SKM-1 (cell line): ENCODE results near the gene FOXO3.

Source experiments
- DNase-seq: peaks from one replicate; lab custom pipeline; 2025; ENCODE audit not compliant: unreplicated experiment; lab: John Stamatoyannopoulos, UW

FOXO3 gene

DNA sequence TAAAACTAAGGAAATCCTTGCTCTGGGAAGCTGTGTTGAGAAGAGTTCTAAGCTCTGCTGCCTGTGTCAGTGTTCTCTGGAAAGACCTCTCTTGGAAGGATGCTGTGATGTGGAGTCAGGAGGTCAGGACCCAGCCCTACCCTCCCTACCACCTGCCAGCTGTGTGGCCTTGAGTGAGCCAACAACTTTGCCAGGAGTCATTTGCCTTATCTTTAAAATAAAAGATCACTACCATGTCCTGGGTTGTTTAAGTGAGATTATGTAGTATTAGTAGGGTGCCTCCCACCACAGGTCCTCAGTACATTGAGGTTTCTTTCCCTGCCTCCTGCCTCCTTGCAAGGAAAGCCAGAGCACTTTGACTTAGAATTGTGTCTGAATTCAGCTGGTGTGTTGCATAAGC lies 64.9 kb downstream of the FOXO3 start:
- DNase-seq = no peak

DNA sequence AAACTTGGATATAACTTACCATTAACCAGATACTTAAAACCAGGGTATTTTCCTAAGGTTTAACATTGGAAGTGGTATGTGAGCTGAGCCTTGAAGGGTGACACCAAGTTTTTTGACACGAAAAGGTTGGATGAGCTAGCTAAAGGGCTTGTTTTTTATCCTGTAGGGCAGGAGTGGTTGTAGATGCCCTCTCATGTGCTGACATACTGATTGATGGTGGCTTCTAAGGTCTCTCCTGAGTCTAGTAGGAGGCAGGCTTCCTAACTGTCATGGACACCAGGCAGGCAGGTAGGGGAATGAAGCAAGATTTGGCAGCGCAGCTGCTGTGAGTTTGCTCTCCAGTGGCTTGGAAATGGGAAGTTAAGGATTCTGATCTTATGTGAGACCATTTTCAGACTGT lies 66.1 kb downstream of the FOXO3 start:
- no peak for DNase-seq

DNA sequence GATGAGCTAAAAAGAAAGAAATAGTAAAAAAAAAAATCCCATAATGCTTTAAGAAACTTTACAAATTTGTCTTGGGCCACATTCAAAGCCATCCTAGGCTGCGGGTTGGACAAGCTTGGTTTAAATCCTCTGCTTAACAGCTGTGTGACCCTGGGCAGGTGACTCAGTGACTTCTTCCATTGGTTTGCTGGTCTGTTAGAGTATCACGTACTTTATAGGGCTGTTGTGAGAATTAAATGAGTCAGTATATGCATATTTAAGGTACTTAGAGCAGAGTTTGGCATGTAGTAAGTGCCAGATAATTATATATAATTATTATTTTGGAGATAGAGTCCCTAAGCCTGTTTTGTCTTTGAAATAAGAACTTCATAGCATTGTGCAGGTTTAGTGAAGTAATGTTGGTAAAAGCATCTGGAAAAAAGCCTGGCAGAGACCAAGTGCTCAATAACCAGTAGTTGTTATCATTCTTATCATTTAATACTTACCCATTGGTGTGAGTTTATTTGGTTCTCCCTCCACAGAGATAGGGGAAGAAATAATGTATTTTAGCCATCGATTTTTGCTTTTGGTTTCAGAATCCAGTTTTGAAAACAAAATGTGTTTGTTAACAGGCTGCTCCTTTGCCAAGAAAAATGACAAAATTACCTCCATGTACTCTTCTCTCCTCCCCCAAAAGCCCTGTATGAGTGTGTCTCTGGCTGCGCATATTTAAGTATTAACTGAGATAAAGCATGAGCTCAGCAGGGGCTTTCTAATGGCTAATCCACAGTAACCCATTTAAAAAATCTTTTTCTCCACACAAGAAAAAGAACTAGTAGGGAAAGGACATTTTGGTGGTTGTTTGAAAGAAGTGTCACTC lies 67.2 kb downstream of the FOXO3 start:
- DNase-seq = no peak

DNA sequence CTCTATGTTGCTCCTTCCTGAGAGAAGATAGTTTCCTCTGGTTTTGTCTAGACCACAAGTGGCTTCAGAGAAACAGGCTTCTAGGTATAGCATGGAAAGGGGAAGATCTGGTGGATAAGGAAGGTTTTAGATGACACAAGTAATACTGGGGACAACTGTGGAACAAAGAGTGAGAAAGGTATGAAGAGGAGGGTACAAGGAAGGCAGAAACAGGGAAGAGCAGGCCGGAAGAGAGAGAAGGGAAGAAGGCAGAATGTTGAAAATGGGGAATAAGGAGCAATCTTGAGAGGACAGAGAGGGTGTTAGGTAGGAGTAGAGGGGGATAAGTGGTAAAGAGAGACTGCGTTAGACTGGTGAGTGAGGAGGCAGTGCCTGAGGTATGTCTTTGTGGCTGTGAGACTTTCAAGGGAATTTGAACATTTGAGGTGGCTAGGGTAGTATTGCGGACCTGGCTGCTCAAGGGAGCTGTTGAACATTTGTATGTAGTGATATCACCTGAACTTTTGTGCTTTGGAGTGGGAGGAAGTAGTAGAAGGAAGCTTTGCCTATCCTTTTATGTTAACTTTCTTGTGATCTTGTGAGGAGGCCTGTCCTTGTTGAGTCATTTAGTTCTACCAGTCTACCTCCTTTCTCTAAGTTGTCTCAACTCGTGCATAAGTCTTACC lies 69.5 kb downstream of the FOXO3 start:
- peak; percentile 14 for DNase-seq

DNA sequence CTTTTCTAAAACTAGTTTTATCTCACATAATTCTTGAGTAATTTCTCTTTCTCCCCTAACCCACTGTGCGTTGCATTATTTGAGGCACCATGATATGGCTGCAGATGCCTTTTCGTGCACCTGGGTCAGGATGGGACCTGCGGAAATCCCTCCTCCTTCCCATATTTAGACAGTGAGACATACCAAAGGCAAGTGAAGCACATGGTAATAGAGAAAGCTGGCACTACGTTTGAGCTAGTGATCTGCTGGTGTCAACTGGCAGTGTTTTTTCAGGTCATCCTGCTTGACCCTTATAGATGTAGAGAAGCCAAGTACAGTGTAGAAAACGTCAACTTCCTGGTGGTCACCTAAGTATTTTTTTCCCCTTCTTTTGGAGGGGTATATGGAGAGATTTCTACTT lies 71.7 kb downstream of the FOXO3 start:
- DNase-seq = no peak

DNA sequence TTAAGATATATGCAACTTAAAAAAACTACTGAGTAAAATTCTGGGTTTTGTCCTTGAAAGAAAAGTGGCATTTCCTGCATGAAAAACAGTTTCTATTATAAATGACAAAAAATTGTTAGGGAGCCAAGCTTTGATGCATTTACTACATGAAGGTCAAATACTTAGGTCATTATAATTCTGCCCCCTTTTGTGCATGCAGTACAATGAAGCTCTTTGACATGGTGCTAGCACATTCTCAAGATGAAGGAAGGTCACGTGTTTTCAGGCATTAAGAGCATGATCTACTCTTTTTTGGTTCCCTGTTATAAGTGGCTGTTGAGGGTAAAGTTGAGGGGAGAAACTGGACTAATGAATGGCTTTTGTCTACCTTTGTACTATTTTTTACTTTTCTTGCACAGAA lies 72.7 kb downstream of the FOXO3 start:
- no peak for DNase-seq

DNA sequence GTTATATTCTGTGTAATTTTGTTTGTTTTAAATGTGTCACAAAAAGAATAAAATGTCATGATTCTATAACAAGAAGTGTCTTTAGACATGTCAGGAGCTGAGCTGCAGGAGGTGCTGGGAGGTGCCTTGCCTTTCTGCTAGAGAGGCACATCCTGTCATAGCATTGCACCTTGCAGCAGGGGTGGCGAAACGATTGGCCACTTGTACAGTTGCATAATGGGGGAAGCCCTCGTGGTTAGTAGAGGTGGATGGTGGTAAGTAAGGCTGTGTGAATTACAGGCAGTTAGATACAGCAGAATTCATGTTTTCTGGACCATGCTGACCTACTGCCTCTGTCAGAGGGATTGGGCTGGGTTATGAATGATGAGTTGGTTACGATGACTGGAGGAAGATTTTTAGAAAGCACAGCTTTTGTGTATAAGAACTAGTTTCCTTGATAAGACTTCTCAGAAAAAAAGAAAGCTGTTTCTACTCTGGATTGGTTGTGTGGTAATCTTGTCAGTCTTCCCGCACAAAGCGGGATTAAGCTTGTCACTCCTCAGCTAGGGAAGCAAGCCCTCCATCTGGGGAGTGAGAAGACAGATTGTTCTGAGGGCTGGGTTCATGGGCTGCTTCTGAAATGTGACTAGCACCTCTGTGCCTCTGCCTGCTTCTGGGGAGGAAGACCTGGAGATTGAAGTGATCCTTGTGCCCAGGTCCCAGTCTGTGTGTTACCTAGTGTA lies 74.9 kb downstream of the FOXO3 start:
- DNase-seq = peak; percentile 92

DNA sequence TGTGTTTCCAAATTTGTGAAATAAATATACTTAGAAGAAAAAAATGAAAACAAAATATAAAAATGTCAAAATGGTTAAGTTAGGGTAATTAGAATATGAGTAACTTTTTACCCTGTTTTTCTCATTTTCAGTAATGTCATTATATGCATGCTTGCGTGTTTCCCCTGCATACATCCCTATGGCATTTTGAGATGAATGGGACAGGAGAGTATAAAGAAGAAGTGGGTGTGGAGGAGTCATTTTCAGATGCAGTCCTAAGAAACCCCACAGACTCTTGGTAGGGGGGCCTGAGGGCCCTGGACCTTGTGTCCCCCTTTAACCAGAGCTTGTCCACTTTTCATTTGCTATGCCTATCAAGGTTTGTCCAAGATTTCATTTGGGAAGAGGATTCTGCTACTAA lies 77.2 kb downstream of the FOXO3 start:
- DNase-seq = no peak

DNA sequence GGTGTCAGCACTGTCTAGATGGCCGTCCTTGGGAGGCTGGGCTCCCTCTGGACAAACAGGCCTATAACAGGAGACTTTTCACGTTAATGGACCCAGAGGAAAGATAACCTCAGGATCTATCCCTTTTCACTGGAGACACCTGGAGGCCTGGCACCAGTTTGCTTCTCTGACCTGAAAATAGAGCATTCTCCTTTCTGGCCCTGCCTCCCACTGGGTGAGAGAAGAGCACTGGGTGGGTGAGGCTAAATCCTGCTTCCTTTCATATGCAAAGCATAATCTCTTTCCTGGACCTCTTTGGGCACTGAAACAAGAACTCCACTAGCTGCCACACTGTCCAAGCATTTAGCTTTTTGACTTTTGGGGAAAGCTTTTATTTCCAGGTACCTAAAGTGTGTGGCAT lies 78.3 kb downstream of the FOXO3 start:
- no peak for DNase-seq

DNA sequence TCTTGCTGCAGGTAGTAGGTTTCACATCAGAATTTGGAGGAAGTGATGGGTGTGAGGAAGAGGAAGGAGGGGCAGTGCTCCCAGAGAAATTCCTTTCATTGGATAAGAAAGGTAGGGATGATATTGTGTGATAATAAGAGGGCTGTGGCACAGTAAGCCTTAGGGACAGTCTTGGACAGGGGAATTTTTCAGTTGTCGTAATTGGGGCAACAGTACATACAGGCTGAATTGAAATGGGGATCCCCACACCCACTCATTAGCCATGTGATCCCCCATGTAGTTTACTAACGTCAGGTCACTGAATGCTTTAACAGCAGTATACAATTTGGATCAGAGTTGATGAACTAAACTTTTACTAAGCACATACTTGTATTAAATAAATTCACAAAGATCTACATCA lies 79.4 kb downstream of the FOXO3 start:
- DNase-seq = no peak

DNA sequence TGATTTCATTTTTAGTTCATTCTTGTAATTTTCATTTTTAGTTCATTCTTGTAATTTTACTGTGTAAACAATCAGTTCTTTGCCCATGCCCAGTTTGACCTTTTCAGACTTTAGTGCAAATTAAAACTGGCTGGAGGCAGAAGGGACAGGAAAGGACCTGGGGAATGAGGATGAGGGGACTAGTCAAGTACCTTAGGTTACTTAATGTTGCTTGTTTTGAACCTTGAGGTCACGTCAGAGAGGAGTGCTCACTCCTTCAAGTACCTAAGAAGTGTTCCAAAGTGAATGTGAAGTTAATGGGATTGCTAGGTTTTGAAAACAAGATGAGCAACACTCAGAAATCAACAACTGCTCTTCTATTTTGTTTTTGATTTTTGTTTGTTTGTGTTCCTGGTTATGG lies 82.5 kb downstream of the FOXO3 start:
- DNase-seq = no peak

DNA sequence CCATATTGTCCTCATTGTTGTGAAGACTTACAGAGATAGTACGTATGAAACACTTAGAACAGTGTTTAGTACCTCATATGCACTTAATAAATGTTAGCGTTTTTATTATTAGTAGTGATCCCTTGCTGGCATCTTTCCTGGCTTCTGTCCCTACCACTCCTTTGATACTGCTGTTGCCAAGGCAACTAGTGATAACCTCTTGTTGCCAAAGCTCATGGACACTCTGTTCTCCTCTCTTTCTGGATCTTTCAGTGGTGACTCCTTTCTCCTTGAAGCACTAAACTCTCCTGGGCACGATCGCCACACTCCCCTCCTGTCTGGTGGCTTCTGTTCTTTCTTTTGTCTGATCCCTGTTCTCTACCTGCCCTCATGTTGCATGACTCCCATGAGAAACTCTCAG lies 83.5 kb downstream of the FOXO3 start:
- DNase-seq = no peak

DNA sequence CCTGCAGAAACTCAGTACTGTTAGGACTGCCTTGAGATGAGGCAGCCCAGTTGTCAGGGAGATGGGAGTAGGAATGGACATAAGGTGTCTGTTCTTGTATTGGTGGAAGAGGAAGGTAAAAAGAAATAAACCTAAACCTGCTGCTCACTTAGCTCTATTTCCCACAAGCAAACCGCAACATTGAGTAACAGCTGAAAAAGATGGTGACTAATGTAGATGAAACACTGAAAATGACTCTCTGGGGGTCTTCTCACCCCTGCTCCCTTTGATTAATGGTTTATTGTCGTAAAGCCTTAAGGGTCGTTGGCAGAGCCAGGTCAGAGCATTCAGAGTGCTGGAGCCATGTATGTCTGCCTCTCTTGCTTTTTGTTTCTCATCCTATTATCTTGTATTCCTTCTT lies 87.5 kb downstream of the FOXO3 start:
- DNase-seq = no peak

DNA sequence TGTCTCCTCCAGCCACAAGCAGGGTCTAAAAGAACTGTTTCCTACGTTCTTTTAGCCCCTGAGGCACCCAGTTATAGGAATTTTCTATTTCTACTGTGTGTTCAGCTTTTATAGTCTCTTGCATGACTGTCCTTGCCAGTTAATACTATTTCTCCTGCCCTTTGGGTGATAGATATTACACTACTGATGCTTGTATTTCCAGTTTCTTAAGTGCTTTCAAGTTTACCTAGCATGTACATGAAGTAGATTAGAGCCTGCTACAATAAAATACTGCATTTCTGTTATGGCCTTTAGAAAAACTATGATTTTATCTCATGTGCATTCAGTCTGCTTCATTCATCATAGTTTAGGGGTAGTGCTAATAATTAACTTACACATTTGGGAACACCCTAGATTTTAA lies 89.6 kb downstream of the FOXO3 start:
- DNase-seq = no peak

DNA sequence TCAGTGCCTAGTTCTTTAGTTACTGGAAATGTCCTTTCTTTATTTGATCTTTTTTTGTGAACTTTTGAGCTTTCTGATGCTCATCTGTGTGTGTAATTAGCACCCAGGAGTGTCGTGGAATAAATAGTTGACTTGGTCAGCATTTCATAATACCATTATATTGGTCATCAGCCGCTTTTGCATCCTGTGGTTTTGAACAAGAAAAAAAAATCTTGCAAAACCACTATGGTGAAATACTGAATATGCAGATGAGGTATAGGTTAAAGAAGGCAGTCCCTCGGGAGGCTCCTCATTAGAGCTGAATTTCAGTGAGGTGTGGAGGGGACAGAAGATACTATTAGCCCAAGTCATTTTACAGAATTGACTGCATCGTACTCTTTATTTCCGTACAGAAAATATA lies 90.1 kb downstream of the FOXO3 start:
- peak; percentile 75 for DNase-seq

DNA sequence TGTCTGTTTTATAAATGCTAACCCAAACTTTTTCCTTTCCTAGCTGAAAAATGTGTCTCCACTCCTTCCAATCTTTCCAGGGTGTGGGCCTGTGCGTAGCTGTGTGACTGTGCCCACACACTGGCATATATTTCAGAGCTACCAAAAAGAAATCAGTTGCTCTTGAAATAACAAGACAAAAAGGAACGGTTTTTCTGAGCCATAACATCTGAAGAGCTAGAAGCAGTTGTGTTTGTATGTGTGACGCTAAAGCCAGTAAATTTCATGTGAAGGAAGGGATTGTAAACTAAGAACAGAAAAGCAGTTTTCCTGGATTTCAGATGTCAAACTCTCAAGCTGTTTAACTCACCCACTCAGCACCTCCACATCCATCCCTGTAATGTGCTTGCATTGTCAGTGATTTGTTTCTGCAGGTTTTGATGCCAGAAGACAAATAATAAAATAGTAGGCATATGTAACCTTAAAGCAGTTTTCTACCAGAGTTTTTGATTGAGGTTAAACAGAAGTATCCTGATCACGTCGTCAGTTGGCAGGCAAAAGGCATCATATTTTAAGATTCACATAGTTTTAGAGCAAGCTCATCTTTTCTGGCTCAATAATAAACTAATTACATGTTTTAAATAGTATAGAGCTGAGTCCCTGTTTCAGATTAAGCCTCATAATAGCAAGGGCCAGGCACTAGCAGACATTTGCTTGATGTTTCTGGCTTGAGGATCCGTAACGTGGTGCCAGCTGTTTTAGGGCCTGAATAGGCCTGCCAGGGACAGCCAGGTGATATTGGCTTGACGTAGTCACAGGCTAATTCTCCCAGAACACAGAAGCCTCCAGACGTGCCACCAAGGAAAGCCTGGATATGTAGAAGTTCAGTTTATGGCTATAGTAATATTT lies 90.9 kb downstream of the FOXO3 start:
- no peak for DNase-seq

DNA sequence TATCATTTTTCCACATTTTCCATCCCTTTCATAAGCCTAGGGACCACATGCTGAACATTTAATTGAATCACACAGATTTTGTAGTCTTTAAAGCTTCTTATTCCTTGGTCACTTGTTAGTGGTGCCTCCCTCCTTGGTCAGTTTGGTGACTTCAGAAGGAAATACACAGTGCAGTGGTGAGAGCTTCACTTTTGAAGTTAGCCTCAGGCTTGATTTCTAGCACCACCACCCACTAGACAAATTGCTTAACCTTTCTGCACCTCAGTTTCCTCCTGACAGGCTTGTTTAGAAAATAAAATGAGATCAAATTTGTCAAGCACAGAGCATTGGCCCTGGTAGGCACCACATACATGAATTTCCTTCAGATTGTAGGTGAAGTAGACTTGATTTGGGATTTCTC lies 91.7 kb downstream of the FOXO3 start:
- DNase-seq = no peak

DNA sequence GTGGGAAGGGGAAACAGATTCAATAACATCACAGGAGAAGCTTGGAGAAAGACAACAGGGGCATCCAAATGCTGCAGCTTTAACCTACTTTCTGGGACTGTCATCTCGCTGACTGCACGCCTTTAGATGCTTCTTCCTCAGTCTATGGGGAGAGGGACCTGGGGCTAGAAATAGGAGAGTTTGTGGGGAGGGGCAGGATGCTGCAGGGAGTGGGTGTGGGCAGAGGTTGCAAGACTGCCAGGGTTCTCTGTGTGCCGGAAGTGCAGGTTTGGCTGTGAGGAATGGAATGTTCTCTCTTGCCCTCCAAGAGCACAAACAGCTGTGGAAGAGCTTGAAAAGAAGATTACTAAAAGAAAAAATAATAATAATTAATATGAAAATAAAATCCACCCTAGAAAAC lies 93.2 kb downstream of the FOXO3 start:
- DNase-seq = no peak

DNA sequence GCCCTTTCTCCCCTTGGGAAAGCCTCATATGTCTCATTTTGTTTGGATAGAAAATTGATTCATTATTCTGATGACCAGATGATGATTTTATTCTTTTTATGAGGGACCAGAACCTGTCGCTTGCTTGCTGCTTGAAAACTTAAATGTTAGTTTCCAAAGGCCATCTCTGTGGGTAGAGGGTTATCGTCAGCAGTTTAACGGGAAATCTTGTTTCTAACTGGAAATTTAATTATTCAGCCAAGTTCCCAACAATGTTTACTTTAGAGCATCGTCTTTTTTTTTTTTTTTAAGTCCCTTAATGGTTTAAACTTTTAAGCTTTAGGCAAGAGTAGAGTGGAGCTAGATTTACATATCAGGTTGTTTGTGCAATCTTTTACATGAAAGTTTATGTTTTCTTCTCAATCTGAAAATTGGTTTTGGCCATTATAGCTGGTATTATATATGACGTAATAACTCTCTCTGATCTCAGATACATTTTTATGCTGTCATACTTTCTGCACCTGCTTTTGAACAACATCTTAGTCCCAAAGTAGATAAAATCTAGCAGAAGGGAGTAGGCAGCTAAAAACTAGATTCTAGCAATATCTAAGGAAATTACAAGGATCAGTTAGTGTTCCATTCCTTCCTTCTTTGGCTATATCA lies 93.9 kb downstream of the FOXO3 start:
- no peak for DNase-seq

DNA sequence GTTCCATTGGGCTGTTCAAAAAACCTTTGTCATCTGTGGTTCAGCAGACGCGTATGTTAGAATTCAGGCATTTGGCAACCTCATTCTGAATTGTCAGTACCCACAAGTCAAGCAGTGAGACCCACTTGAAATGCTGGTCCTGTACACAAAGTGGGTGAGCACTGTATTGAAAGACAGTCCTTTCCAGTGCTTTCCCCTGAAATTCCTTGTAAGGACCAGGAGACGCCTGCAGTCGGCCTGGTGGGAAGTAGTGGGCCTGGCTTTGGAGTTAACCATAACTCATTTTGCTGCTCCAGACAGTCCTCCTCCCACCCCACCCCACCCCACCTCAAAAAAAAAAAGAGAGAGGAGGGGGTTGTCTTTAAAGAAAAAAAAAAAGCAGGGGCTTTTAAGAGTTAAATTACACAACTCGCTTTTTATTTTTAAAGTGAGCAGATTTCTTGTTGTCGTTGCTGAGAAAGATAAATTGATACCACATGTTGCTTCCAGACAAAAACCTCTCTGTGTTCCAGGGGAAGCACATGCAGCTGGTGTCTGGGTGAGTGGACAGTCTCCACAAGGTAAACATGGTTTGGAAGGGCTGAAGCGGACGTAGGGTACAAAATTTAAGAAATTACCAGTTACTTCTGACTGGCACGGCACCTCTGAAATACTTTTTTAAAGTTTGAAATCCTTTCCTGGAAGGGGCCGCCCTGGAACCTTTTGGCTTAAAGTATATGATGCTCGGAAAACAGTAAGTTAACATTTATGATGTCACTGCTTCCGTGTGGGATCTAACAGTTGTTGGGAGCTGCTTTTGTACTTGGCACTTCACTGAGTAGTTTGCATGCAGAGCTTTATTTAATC lies 95.3 kb downstream of the FOXO3 start:
- no peak for DNase-seq
